BLaER1 treated with 17β-estradiol and CSF1 and Interleukin-3, amounts not matched to agents 10 nM and 100 nM (cell line): ENCODE measurements around the gene MACC1.
"Not testable (repeated sequence)": the region's sequence is repeated elsewhere in the genome, so short reads cannot be mapped to it uniquely, and the experiment has no call there.

ENCODE experiments used
- H3K27ac ChIP-seq, 11 experiments: shearing (Covaris generic); formaldehyde crosslinking; 2 replicates each; pipeline ENCODE4 v1.8.1; 2022
- H3K27me3 ChIP-seq, 11 experiments: shearing (Covaris generic); formaldehyde crosslinking; 2 replicates each; pipeline ENCODE4 v1.8.1; 2022
- H3K36me3 ChIP-seq, 11 experiments: shearing (Covaris generic); formaldehyde crosslinking; 2 replicates each; pipeline ENCODE4 v1.8.1; 2022
- H3K4me1 ChIP-seq, 10 experiments: shearing (Covaris generic); formaldehyde crosslinking; 2 replicates each; pipeline ENCODE4 v1.8.1; 2022
- H3K4me2 ChIP-seq, 11 experiments: shearing (Covaris generic); formaldehyde crosslinking; 2 replicates each; pipeline ENCODE4 v1.8.1; 2022
- H3K4me3 ChIP-seq, 10 experiments: shearing (Covaris generic); formaldehyde crosslinking; 2 replicates each; pipeline ENCODE4 v1.8.1; 2022
- H3K9ac ChIP-seq, 11 experiments: shearing (Covaris generic); formaldehyde crosslinking; 2 replicates each; pipeline ENCODE4 v1.8.1; 2022
- H3K9me3 ChIP-seq, 11 experiments: shearing (Covaris generic); formaldehyde crosslinking; replicated peaks in 1 of 11; 2 replicates each; pipeline ENCODE4 v1.8.1; 2022
- H4K20me1 ChIP-seq, 11 experiments: shearing (Covaris generic); formaldehyde crosslinking; 2 replicates each; pipeline ENCODE4 v1.8.1; 2022
- Cebpa-rat ChIP-seq, 11 experiments: shearing (Covaris generic); IDR thresholded peaks; 2 replicates each; pipeline ENCODE4 v1.8.1; 2022

MACC1 gene

GRCh38 chr7:20216406-20217036 lies 663 bp downstream of the MACC1 start:
- TF ChIP-seq Cebpa-rat (IDR thresholded peaks at IDR 0.05), result no peak
- Histone ChIP-seq H3K4me3 (no peak overlapping the region), H3K36me3 (0 out of 22 replicates have a peak, but pooled peaks cover 0 to 4% (median 0%) of the 10 kb centered on the region in 11 experiments), H3K9ac (no peak overlapping the region), H3K27ac (peak overlapping the region in 3 of 11 experiments; percentile 98 to 99 (median 99); a peak in 5 of 22 replicates), H3K4me1 (peaks cover 23 to 87% (median 38%) of the 10 kb centered on the region in 10 experiments), H4K20me1 (no peaks in the 10 kb centered on the region), H3K4me2 (peak overlapping the region in 3 of 11 experiments; percentile 57 to 66 (median 57); a peak in 5 of 22 replicates), H3K9me3 (peaks cover 0 to 11% (median 0%) of the 10 kb centered on the region in 11 experiments; a peak in 5 of 22 replicates), H3K27me3 (no peaks in the 10 kb centered on the region)

- Histone ChIP-seq H3K36me3 (peaks cover 0 to 4% (median 0%) of the 10 kb centered on the region in 11 experiments; a peak in 1 of 22 replicates), H3K27me3 (no peaks in the 10 kb centered on the region), H3K4me2 (peak overlapping the region in 3 of 11 experiments; percentile 41 to 69 (median 65); a peak in 6 of 22 replicates), H3K9ac (peak overlapping the region in 1 of 11 experiments; percentile 32; a peak in 1 of 22 replicates), H3K4me3 (no peak overlapping the region), H4K20me1 (no peaks in the 10 kb centered on the region), H3K9me3 (peaks cover 0 to 16% (median 0%) of the 10 kb centered on the region in 11 experiments; a peak in 7 of 22 replicates), H3K27ac (peak overlapping the region in 3 of 11 experiments; percentile 27 to 51 (median 39); a peak in 5 of 22 replicates), H3K4me1 (peaks cover 11 to 76% (median 24%) of the 10 kb centered on the region in 10 experiments)
- TF ChIP-seq Cebpa-rat (IDR thresholded peaks at IDR 0.05), result no peak
Measured at GRCh38 chr7:20214921-20215669, 2.1 kb downstream of the MACC1 start.

- no peaks in the 10 kb centered on the region for H3K27me3 ChIP-seq
- H4K20me1 ChIP-seq, result no peaks in the 10 kb centered on the region
- peaks cover 0 to 10% (median 0%) of the 10 kb centered on the region in 11 experiments; a peak in 4 of 22 replicates for H3K36me3 ChIP-seq
- H3K4me1 ChIP-seq, result peaks cover 1 to 70% (median 14%) of the 10 kb centered on the region in 10 experiments; a peak in 19 of 20 replicates
- no peak overlapping the region for H3K4me3 ChIP-seq
- no peak overlapping the region for H3K9ac ChIP-seq
- peaks cover 3 to 26% (median 8%) of the 10 kb centered on the region in 11 experiments for H3K9me3 ChIP-seq
- peak overlapping the region in 2 of 11 experiments; percentile 5 to 39; a peak in 4 of 22 replicates for H3K27ac ChIP-seq
- H3K4me2 ChIP-seq, result peak overlapping the region in 3 of 11 experiments; percentile 41 to 55 (median 53); a peak in 5 of 22 replicates
- TF ChIP-seq Cebpa-rat (IDR thresholded peaks at IDR 0.05), result no peak
Measured at GRCh38 chr7:20214132-20214531, 3.1 kb downstream of the MACC1 start.

GRCh38 chr7:20213378-20213777 lies 3.8 kb downstream of the MACC1 start:
- TF ChIP-seq Cebpa-rat (IDR thresholded peaks at IDR 0.05), result no peak
- H3K4me1 ChIP-seq, result peaks cover 0 to 63% (median 7%) of the 10 kb centered on the region in 10 experiments; a peak in 12 of 20 replicates
- H3K9me3 ChIP-seq, result peaks cover 11 to 33% (median 16%) of the 10 kb centered on the region in 11 experiments

GRCh38 chr7:20211376-20211775 lies 5.8 kb downstream of the MACC1 start:
- Histone ChIP-seq H3K9me3 (peaks cover 18 to 45% (median 23%) of the 10 kb centered on the region in 11 experiments), H4K20me1 (no peaks in the 10 kb centered on the region), H3K27me3 (no peaks in the 10 kb centered on the region), H3K4me3 (no peak overlapping the region), H3K27ac (no peak overlapping the region), H3K36me3 (peaks cover 0 to 32% (median 0%) of the 10 kb centered on the region in 11 experiments; a peak in 5 of 22 replicates), H3K4me1 (peaks cover 0 to 43% (median 0%) of the 10 kb centered on the region in 10 experiments; a peak in 7 of 20 replicates), H3K9ac (no peak overlapping the region), H3K4me2 (peak overlapping the region in 2 of 11 experiments; percentile 7 to 50; a peak in 3 of 22 replicates)
- no peak for TF ChIP-seq Cebpa-rat (IDR thresholded peaks at IDR 0.05)

More at GRCh38 chr7:20213378-20213777, 3.8 kb downstream of the MACC1 start:
- Histone ChIP-seq H4K20me1 (no peaks in the 10 kb centered on the region), H3K36me3 (peaks cover 0 to 18% (median 0%) of the 10 kb centered on the region in 11 experiments; a peak in 5 of 22 replicates), H3K4me3 (no peak overlapping the region), H3K4me2 (no peak overlapping the region), H3K27ac (no peak overlapping the region), H3K9ac (no peak overlapping the region), H3K27me3 (no peaks in the 10 kb centered on the region)

GRCh38 chr7:20208651-20209307 lies 8.4 kb downstream of the MACC1 start:
- Histone ChIP-seq H3K4me2 (no peak overlapping the region), H3K9me3 (peaks cover 18 to 51% (median 23%) of the 10 kb centered on the region in 11 experiments), H4K20me1 (no peaks in the 10 kb centered on the region), H3K36me3 (peaks cover 0 to 32% (median 0%) of the 10 kb centered on the region in 11 experiments; a peak in 5 of 22 replicates), H3K27ac (no peak overlapping the region), H3K4me1 (peaks cover 0 to 17% (median 0%) of the 10 kb centered on the region in 10 experiments; a peak in 5 of 20 replicates), H3K27me3 (no peaks in the 10 kb centered on the region), H3K4me3 (0 out of 20 replicates have a peak overlapping the region, but pooled peaks of 1 of the 10 experiments have one; percentile 3), H3K9ac (no peak overlapping the region)
- TF ChIP-seq Cebpa-rat (IDR thresholded peaks at IDR 0.05), result no peak

GRCh38 chr7:20207811-20208210 lies 9.4 kb downstream of the MACC1 start:
- Histone ChIP-seq H3K9me3 (peaks cover 18 to 45% (median 23%) of the 10 kb centered on the region in 11 experiments), H3K36me3 (peaks cover 0 to 32% (median 0%) of the 10 kb centered on the region in 11 experiments; a peak in 5 of 22 replicates), H3K4me1 (peaks cover 0 to 23% (median 0%) of the 10 kb centered on the region in 10 experiments; a peak in 5 of 20 replicates)
- H3K9ac ChIP-seq, H3K27me3 ChIP-seq, H3K27ac ChIP-seq, H3K4me3 ChIP-seq, H3K4me2 ChIP-seq, H4K20me1 ChIP-seq: not testable (repeated sequence)

GRCh38 chr7:20206104-20206896 lies 10.9 kb downstream of the MACC1 start:
- no peak overlapping the region for H3K9ac ChIP-seq
- H4K20me1 ChIP-seq, result no peaks in the 10 kb centered on the region
- peaks cover 18 to 40% (median 23%) of the 10 kb centered on the region in 11 experiments for H3K9me3 ChIP-seq
- no peaks in the 10 kb centered on the region for H3K27me3 ChIP-seq
- peaks cover 0 to 32% (median 0%) of the 10 kb centered on the region in 11 experiments; a peak in 5 of 22 replicates for H3K36me3 ChIP-seq
- H3K27ac ChIP-seq, result no peak overlapping the region
- no peak overlapping the region for H3K4me2 ChIP-seq
- peaks cover 0 to 26% (median 6%) of the 10 kb centered on the region in 10 experiments; a peak in 14 of 20 replicates for H3K4me1 ChIP-seq
- no peak for TF ChIP-seq Cebpa-rat (IDR thresholded peaks at IDR 0.05)
- H3K4me3 ChIP-seq, result no peak overlapping the region
